ENCODE measurements around the gene VAV2.

The VAV2 gene

DNA sequence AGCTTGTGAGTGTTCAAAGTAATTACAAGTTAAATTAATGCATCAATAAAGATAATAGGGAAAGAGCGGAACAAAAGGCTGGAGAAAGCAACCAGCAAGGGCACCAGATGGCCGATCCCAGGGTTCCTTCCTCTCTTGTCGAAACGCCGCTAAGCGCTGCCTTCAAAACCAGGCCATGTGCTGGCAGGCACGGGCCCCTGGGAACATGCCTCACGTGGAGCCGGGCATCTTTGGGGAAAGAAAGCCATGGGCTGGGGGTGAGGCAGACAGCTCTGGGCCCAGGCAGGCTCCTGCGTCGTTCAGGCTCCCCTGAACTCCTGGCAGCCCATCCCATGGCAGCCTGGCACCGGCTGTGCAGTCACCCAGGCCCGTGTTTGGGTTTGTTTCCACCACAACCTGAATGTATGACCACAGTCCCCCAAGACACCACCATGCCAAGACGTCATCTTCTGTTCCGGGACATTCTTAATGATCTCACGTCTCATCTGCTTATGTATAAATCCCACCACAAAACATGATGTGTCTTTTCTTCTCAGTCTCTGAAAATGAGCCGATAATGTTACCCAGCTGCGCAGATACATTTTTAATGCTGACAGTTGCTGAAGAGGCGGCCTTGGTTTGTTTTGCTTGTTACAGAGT is 143.5 kb downstream of the VAV2 start:
- DNase-seq: no peak

DNA sequence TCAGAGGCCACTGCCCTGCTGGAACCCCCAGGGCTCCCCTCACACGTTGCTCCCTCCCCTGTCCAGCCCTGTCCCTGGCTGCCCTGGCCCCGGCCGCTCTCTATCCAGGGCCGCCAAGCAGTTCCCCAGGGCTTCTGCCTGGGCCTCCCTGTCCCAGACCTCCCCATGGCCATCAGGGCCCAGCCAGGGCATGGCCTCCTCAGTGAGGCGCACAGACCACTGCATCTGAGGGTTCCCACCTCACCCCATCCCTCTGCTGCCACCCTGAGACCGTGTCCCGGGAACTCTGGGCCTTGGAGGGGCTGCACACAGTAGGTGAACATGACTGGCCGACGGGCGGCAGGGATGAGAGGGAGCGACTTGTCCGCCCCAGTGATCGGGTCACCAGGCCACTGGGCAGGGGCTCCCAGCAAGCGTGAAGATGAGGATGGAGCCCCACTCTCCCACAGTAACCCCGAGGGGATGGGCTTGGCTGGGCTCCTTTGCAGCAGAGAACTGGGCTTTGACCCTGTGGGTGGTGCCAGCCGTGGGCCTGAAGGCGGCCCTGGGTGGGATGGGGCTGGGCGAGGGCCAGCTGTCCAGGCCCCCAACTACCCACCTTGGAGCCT is 145.5 kb downstream of the VAV2 start:
- no peak for DNase-seq

DNA sequence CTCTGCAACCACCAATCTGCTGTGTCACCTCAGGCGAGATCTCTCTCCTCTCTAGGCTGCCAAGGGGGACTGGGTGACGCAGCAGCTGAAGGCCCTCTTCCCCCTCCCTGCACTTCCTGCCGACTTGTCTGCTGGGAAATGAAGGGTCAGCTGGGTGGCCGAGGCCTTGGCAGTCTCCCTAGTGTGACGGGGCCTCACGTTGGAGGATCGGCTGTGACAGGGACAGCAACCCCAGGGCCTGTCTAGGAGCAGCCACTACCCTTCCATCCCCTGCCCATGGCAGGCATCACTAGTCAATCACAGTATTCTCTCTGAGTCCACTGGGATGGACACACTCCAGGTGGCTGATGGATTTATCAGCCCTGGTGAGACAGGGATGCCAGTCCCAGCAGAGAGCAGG is 146.7 kb downstream of the VAV2 start:
- DNase-seq: no peak

DNA sequence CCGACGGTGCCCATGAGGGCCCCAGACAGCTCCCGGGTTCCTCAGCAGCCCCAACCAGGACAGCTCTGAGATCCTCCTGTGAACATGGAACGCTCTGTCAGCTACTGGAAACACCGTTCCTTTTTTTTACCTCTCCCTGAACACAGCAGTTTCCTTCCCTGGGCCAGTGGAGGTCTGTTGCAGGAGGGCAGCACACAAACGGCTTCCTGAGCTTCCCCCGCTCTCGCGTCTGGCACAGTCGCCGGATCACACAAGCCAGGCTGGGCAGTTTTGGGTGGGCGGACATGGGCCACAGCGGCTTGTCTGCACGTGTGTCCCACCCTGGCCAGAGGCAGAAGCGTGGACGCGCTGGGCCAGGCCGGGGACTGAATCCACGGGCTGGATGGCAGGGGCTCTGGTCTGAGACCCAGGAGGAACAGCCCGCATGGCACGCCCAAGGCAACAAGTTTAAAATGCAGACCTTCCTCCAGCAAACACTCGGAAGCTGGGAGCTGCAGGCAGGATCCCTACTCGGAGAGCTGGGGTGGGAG is 147.2 kb downstream of the VAV2 start:
- no peak for DNase-seq

DNA sequence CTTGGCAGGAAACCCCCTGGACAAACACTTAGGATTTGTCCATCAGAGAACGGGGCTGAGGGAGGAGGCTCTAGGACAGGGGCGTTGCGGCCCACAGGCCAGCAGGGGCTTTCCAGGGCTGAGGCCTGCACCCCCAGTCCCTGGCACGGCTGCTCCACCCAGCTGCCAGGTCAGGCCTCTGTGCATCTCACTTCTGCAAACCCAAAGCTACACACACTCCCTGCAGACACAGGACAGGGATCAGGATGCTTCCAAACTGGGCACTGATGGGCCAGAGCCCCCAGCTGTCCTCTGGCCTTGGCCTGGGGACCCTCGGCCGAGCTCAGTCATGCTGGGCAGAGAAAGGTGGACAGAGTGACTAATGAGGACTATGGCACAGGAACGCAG is 147.7 kb downstream of the VAV2 start:
- no peak for DNase-seq

DNA sequence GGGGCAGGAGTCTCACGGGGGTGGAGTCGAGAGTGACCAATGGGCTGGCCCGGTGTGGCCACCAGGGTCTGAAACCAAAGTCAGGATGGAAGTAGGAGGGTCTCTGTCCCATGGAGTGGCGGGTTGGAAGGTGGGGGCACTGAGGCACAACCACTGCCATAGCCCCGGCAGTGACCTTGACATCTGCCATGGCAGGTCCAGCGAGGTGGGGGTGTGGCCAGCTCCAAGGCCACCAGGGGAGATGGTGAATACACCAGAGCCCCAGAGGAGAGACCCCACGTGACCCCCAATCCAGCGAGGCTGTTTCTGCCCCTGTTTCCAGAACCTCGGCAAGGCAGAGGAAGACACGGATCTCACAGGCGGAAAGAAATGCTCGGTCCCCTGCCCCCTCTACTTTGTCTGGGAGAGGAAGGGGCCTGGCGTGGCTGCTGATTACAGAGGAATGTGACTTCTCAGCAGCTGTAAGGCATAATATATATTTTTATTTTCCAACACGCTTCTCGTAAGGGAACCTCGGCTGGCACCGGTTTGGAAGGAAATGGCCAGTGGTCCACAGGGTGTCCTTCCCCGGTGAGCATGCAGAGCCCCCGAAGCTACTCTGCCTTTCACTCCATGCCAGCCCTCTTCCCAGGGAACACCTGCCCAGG is 148.2 kb downstream of the VAV2 start:
- no peak for DNase-seq

DNA sequence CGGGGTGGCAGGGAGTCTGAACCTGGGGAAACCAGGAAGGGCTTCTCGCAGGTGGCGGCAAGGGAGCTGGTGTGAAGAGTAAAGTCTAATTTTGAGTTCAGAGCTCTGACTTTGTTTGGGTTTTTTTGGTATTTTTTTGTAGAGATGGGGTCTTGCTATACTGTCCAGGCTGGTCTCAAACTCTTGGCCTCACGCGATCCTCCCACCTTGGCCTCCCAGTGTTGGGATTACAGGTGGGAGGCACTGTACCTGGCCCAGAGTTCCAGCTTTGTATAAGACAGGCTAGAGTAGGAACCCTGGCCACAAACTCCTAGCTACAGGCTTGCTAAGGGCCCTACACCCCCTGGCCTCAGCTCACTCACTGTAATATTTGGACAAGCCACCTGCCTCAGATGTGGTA is 148.9 kb downstream of the VAV2 start:
- no peak for DNase-seq

DNA sequence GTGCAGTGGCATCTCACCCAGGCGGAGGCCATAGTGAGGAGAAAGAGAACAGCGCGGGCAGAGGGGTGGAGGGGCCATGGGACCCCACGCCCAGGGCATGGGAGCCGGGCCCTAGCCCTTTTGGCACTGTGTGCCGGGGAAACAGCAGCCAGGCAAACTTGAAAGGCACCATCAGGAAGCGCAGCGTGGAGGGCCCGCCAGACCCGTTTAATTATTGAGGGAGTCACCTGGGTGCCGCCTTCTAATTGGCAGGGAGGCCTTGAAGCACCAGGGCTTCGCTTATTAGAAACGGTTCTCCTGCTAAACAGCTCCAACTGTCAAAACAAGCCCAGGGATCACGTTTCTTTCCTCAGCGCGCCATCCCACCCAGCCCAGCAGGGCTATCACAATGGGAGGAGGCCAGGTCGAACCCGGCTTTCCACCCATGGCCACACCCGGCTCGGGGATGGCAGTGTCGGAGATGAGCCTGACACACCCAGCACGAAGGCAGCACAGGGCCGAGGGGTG is 149.3 kb downstream of the VAV2 start:
- no peak for DNase-seq

DNA sequence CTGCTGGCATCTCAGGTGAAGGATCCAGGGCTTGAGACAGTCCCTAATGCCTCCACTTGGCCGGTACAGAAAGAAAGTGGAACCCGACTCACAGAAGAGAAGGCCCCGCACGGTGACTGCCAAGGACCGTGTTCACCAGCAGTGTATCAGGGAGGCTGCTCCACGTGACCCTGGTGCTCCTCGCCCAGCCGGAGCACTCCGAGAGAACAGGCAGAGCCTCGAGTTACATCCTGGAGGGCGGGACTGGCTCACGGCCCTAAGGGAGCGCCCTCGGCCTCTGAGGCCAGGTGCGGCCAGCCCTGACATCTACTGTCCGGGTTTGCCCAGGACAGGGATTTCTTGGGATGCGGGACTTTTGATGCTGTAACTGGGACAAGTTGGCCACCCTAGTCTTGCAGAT is 149.9 kb downstream of the VAV2 start:
- no peak for DNase-seq

DNA sequence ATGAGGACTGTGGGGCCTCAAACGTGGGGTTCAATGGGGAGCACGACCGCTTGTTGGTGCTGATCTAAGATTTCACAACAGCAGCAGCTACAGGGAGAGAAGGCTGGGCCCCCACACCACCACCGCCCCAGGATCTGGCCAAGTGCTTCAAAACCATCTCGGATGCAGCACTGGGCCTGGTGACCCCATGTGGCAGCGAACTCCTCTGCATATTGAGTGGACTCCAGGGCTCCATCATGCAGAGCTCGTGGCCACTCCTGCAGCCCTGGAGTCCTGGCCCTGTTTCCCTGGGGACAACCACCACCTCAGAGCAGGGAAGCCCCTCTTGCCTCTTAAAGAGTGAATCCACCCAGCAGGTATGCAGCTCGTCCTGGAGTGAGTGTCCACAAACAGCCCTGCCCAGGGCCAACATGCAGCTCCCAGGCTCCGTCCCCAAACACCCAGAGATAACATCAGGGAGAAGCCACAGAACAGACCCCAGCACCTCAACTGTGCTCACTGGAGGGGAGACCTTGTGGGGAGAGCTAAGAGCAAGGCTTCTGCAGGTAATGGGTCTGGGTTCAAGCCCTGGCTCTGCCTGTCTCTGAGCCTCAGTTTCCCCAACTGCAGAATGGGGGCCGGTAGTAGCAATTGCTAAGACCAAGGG is 150.8 kb downstream of the VAV2 start:
- no peak for DNase-seq

DNA sequence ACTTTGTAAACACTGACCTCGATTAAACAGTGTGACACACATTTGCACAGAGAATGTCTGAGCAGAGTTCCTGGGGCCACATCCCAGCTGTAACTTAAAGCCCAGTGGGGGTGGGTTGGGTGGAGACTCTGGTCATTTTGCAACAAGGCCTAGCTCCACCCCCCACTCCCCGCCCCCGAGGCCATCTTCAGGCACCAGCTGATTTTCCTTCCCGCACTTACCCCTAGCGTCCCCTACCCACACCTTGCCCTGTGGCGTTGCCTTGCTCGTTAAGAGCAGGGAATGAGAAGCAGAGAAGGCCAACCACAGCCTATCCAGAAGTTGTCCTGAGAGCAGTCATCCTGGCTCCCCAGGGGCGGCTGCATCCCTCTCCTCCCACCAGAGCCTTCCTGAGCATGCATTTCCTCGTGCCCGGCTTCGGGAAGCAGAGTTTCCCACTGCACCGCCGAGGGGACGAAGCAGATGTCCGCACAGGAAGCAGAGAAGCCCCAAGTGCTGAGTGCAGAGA is 152.2 kb downstream of the VAV2 start:
- DNase-seq: no peak

DNA sequence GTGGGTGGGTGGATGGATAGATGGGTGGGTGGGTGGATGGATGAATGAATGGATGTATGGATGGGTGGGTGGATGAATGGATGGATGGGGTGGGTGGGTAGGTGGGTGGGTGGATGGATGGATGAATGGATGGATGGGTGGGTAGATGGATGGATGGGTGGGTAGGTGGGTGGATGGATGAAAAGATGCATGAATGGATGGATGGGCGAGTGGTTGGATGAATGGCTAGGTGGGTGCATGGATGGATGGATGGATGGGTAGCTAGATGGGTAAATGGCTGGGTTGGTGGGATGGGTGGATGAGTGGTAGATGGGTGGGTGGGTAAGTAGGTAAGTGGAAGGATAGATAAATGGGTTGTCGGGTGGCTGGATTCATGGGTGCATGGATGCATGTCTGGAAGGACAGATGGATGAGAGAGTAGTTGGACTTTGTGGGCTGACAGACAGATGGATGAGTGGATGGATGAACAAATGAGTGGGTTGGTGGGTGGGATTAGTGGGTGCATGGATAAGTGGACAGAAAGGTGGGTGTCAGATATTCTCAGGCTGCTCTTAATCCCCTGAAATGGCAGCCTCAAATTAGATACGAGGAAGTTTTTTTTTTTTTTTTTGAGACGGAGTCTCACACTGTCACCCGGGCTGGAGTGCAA is 153.1 kb downstream of the VAV2 start:
- no peak for DNase-seq

DNA sequence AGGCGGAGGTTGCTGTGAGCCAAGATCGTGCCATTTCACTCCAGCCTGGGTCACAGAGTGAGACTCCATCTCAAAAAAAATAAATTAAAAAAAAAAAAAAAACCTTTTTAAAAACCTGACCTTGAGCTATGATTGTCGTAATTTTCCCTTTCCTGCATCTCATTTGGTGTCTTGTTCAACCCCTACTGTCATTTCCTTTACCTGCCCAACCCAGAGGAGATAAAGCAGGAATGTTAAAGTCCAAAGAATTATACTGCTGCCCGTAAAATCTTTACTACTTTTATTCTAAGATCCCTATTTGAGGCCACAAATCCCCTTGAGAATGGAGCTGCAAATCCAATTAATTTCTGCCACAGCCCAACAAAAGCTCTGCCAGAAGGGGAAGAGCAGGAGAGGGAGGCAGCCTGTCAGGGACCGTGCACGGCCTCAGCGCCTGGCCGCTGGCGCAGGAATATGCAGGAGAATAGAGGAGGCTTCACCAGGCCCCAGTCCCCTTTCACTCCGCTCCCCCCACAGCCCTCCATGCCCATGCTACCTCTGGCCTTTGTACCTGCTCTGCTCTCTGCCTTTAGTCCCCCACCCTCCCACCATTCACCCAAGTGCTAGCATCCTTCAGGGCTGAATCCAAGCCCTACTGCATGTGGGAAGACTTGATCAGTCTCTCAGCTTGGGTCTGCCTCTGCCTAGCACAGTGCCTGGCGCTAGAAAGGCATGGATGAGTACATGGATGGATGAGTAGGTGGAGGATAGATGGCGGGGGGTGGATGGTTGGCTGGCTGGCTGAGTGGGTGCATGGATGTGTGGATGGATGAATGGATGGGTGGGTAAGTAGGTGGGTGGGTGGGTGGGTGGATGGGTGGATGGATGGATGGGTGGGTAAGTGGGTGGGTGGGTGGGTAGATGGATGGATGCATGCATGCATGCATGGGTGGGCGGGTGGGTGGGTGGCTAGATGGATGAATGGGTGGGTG is 154.2 kb downstream of the VAV2 start:
- no peak for DNase-seq

DNA sequence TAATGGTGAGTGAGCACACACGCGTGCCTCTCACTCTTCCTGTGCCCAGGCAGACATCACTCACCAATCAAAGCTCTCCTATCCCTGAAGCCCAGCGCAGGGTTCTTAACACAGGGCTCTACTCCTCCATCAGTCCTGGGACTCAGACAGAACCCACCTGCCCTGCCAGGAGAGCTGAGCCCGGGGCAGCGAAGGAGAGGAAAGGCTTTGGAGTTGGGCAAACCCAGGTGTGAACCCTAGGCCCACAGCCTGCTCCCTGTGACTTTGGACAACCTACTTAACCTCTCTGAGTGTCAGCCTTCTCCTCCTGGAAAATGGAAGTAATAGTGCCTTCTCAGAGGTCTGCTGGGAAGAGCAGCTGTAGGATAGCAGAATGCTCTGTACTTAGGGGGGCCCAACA is 155.3 kb downstream of the VAV2 start:
- DNase-seq: no peak

DNA sequence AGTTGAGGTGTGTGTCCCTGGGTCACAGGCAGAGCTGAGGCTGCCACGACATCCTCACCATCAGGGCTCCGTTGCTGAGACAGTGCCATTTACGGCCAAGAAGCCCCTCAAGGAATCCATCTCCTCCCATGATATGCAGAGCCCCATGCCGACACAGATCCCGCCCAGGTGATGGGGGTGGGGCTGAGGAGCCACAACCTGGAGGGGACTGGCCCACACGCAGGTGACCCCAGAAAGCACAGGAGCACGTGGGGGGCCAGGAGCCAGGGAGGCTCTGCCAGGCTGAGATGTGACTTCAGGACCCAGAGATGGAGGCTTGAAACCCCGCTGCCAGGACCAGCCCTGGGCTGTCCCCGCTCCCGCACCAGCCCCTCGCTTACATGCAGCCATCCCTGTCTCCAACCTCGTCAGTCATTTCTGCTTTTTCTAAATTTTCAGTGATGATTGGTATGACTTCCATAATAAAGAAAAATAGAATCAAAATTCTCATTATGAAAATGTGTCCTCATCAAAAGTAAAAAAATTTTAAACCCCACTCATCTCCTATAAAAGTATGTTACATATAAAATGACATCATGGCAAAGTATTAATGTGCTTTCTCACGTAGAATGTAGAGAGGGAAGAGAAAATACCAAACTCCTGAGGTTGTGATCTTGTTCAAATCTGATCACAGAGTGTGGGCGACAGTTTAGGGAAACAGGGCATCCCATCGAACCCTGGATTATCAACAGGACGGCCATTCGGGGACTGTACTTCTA is 155.9 kb downstream of the VAV2 start:
- DNase-seq: no peak

DNA sequence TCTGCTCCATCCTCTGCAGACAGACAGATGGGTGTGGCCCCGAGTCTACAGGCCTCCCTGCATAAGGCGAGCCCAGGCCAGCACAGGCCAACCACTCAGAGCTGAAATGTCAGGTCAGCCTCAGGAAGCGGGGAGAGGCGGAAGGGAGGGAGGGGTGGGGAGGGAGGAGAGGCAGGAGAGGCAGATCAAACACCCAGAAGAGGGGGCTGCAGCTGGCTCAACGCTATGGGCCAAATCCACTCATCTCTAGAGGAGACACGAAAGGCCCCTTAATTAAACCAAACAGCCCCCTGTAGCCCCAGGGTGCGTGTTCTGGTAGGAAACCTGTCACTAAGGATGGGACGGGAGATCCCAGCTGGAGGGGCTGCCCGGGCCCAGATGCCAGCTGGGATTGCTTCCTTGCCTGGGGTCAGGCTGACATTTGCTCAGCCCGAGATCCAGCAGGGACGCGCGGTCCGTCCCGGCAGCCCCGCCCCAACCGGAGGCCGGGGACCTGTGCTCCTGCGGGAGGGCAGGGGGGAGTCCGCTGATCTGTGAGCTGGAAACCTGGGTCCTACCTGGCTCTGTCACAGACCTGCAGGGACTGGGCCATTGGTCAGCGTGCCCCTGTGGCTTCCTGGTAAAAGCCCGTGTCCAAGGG is 156.7 kb downstream of the VAV2 start:
- no peak for DNase-seq

DNA sequence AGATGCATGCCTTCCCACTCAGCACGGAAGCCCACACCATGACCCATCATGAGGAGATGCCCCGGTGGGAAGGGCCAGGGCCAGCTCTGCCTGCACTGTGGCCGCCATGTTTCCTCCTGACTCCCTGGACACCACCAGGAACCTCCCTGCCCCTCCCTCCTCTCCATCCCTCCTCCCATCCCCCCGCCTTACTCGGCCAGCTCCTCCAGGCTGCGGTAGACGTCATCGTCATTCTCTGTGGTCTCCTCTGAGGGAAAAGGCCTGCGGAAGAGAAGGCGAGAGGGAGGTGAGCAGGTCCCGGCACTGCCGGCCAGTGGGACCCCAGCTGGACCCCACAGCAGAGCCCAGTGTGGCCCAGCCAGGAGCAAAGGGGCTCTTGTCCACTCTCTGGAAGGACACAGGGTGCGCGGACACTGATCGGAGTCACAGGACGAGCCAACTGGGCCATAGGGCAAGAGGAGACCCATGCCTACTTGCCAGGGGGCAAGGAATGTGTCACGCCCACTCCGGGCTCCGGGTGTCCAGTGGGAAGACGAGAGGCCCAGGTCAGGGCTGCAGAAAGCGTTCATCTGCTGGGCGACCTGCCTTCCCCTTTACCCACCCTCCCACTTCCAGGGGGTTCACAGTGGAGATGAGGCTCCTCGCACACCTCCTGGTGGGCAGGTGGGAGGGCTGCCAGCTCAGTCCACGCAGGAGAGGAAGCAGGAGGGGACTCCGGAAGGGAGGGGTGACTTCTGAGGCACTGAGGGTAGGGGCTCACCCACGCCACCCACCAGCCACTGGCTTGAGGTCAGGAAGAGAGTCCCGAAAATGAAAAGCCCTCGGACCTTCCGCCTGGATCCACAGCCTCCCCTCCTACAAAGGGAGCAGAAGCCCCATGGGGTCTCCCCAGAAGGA is 157.8 kb downstream of the VAV2 start:
- DNase-seq: no peak

DNA sequence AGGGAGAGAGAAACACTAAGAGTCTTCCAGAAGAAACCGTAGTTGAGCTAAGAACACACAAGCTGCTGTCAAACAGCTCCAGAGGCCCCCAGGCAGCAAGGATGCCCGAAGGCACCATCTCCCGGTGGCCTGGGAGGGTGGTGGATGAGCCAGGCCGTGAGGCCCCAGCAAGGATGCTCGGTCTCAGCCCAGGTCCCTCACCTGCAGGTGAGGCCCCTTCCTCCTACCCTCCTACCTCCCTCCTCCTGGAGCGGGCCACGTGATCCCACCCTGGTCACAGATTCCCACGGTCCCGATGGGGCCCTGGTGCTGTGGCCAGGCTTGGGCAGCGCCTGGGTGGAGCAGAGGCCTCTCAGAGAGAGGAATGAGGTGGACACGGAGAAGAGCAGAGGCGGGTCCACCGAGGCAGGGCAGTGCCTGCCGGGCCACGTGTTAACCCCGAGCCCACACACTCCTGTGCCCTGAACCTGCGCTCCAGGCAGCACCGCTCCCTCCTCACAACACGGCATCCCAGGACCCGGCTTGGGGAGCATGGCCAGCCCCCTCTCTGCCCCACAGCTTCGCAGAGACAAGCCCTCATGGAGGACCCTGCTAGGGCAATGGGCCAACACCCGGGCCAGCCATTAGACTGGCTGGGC is 158.6 kb downstream of the VAV2 start:
- no peak for DNase-seq

DNA sequence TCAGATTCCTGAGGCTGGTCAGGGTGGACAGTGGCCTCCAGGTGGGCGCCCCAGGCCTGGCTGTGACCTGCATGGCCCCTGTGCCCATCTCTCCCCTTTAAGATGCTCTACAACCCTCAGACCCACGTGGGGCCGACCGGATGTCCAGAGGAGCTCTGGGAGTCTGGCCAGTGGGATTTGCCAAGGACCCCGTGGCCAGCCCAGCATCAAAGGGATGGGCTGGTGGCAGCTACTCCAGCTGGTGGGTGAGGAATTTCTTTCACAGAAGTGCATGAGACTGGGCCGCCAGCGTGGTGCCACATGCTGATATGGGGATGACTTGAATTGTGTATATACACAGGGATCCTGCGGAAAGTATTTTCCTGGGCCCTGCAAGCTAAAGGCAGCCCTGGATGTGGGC is 159.2 kb downstream of the VAV2 start:
- no peak for DNase-seq

Measured in activated CD8-positive, alpha-beta memory T cell treated with anti-CD3 and anti-CD28 coated beads, Interleukin-2, amount 50 U/mL, for 48 hours (primary cell).